ENCODE results near the gene SCP2. TPM values are rescaled to one million over a fixed set of nuclear protein-coding genes. Genes with fewer than 3 reads are reported as not detected.

The SCP2 gene
- total RNA-seq, 2 experiments from 2014 or later: 78.1 to 81.1 TPM

GRCh38 chr1:53086491-53087070 is 159.5 kb downstream of the SCP2 start:
- Mint-ChIP-seq H3K36me3 (no peaks in the 10 kb centered on the region), H3K4me1 (ENCODE audit: low read depth) (no peaks in the 10 kb centered on the region), H3K27ac (no peak overlapping the region), H3K27me3 (no peaks in the 10 kb centered on the region), H3K9me3 (no peaks in the 10 kb centered on the region), H3K4me3 (no peak overlapping the region)
- CTCF ChIA-PET: no interaction called here
- POLR2A ChIA-PET: no interaction called here
- intact Hi-C loops (cut with micrococcal nuclease): no loop called here
- no peak for DNase-seq

- intact Hi-C loops (cut with micrococcal nuclease): no loop called here
- Mint-ChIP-seq H3K4me1 (ENCODE audit: low read depth) (no peaks in the 10 kb centered on the region), H3K27ac (no peak overlapping the region), H3K36me3 (no peaks in the 10 kb centered on the region), H3K27me3 (no peaks in the 10 kb centered on the region), H3K4me3 (no peak overlapping the region), H3K9me3 (no peaks in the 10 kb centered on the region)
- CTCF ChIA-PET: no interaction called here
- POLR2A ChIA-PET: no interaction called here
- no peak for DNase-seq
Measured at GRCh38 chr1:53087332-53088285, 160.5 kb downstream of the SCP2 start.

GRCh38 chr1:53088616-53089300 is 161.7 kb downstream of the SCP2 start:
- Mint-ChIP-seq H3K9me3 (no peaks in the 10 kb centered on the region), H3K27ac (no peak overlapping the region), H3K36me3 (no peaks in the 10 kb centered on the region), H3K27me3 (no peaks in the 10 kb centered on the region), H3K4me1 (ENCODE audit: low read depth) (no peaks in the 10 kb centered on the region), H3K4me3 (no peak overlapping the region)
- POLR2A ChIA-PET: no interaction called here
- intact Hi-C loops (cut with micrococcal nuclease): no loop called here
- no peak for DNase-seq
- CTCF ChIA-PET: no interaction called here

DNA sequence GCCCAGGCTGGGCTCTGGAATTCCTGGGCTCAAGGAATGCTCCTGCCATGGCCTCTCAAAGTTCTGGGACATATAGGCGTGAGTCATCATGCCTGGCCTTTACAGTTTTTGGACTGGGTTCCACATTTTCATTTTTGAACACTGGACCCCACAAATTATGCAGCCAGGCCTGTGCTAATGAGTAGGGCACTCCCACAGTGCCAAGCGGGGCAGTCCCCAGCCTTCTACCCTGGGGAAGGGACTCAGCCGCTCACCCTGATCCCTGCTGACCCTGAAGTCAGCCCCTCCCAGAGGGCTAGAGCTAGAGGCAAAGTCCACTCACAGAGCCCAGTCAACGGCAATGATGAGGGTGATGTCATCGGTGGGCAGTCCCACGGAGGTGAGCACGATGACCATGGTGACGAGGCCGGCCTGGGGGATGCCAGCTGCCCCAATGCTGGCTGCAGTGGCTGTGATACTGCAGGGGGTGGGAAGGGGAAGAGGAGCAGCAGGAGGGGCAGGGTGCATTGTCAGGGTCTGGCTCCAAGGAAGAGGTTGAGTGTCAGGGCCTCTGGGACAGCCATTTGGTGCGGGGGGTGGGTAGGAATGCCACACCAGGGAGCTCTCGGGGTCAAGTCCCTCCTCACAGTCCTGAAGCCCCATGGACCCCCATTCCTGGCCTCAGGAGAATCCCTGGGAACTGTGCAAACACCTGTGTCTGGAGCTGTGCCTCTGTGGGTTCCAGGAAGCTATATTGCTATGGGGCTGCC is 162.6 kb downstream of the SCP2 start:
- H3K4me3 Mint-ChIP-seq: no peak overlapping the region
- DNase-seq: no peak
- POLR2A ChIA-PET: no interaction called here
- intact Hi-C loops (cut with micrococcal nuclease): no loop called here
- CTCF ChIA-PET: no interaction called here
- no peaks in the 10 kb centered on the region for H3K27me3 Mint-ChIP-seq
- no peaks in the 10 kb centered on the region for H3K36me3 Mint-ChIP-seq
- H3K4me1 Mint-ChIP-seq (ENCODE audit: low read depth): no peaks in the 10 kb centered on the region
- H3K27ac Mint-ChIP-seq: no peak overlapping the region
- H3K9me3 Mint-ChIP-seq: no peaks in the 10 kb centered on the region

DNA sequence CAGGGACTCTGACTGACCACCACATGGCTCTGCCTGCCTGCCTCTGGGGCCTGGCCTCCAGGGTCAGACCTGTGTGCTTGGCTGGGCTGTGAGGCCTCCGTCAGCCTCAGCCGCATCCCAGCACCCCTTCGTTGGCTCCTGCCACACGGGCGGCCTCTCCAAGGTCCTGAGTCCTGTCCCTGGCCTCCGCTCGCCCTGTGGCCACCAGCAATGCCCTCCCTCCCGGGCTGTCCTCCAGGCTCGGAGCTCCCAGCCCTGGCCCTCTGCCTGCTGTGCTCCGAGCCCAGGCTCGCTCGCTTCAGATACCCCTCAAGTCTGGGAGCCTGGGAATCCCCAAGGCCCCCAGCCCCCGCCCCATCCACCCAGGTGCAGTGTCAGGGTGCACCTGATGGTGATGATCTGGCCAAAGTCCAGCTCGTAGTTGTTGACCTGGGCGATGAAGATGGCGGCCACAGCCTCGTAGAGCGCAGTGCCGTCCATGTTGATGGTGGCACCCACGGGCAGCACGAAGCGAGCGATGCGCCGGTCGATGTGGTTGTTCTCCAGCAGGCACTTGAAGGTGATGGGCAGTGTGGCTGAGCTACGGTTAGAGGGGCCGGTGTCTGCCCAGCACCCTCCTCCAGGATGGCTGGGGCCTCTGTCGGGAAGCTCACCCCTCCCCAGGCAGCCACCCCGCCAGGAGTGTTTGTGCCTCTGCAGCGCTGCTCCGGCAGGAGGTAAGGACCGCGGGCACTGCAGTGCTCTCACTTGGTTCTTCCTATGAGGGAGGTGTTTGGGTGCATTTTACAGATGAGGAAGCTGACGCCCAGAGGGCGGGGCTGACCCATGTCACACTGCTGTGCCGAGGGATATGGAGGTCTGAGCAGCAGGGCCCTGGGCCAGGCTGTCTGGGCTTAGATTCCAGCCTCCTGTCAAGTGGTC is 163.4 kb downstream of the SCP2 start:
- no peaks in the 10 kb centered on the region for H3K9me3 Mint-ChIP-seq
- no peaks in the 10 kb centered on the region for H3K36me3 Mint-ChIP-seq
- H3K27ac Mint-ChIP-seq: no peak overlapping the region
- no peak overlapping the region for H3K4me3 Mint-ChIP-seq
- intact Hi-C loops (cut with micrococcal nuclease): no loop called here
- no peak for DNase-seq
- no peaks in the 10 kb centered on the region for H3K4me1 Mint-ChIP-seq (ENCODE audit: low read depth)
- no peaks in the 10 kb centered on the region for H3K27me3 Mint-ChIP-seq
- ChIA-PET POLR2A (no interaction called here), CTCF (no interaction called here)

DNA sequence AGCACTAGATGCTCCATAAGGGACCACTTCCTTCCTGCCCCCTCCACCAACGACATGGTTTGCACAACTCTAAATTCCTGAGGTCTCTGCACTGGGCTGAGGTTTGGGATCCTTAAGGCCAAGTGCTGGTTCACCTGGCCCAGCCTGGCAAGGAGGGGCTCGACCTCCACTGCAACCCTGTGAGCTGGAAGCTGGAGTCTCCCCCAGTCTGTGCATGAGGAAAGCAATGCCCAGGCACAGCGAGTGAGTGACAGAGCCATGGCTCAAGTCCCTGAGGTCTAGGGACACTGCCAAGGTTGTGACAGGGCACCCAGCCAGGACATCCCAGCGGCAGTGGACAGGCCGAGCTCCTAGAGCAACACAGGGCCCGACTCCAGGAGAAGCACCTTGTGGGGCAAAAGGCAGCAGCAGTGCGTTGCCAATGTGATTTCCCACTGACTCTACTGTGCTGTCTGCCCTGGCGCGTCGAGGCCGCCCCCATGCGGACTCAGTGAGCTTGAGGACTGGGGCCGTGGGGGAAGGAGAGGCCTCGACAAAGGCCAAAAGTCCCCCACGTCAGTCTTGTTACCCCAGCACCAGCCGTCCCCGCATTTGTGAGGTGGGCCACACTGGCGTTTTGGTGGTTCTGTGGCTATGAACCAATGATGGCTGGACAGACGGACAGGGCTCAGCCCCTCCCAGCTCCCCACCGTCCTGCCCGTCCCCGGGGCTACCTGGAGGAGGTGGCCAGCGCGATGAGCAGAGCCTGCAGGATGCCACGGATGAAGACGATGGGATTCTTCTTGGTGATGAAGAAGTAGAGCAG is 165.0 kb downstream of the SCP2 start:
- no peak for DNase-seq
- ChIA-PET CTCF (no interaction called here), POLR2A (no interaction called here)
- H3K9me3 Mint-ChIP-seq: no peaks in the 10 kb centered on the region
- no peak overlapping the region for H3K27ac Mint-ChIP-seq
- H3K36me3 Mint-ChIP-seq: no peaks in the 10 kb centered on the region
- H3K4me1 Mint-ChIP-seq (ENCODE audit: low read depth): no peaks in the 10 kb centered on the region
- no peaks in the 10 kb centered on the region for H3K27me3 Mint-ChIP-seq
- H3K4me3 Mint-ChIP-seq: no peak overlapping the region
- intact Hi-C loops (cut with micrococcal nuclease): no loop called here

- Mint-ChIP-seq H3K9me3 (no peaks in the 10 kb centered on the region), H3K36me3 (no peaks in the 10 kb centered on the region), H3K4me3 (no peak overlapping the region), H3K4me1 (ENCODE audit: low read depth) (no peaks in the 10 kb centered on the region), H3K27ac (no peak overlapping the region), H3K27me3 (no peaks in the 10 kb centered on the region)
- intact Hi-C loops (cut with micrococcal nuclease): no loop called here
- POLR2A ChIA-PET: interaction anchor here (0.5 kb wide), 1 partner anchor 664 kb away, joined by 3 read pairs; no protein-coding TSS in a partner anchor
- CTCF ChIA-PET: no interaction called here
- DNase-seq: no peak
Measured at GRCh38 chr1:53092659-53093450, 165.8 kb downstream of the SCP2 start.

DNA sequence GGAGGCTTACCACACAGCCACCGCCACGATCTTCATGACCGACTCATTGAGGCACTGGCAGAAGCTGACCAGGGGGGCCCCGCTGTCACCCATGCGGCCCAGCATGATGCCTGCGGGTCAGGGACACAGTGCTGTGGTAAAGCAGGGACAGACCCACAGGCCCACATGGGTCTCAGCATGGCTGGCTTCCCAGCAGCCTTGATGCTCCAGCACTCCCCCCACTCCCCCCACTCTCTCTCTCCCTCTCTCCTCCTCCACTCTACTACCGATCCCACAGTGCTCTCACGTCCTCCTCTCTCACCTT is 166.3 kb downstream of the SCP2 start:
- intact Hi-C loops (cut with micrococcal nuclease): no loop called here
- POLR2A ChIA-PET: interaction anchor here (0.5 kb wide), 1 partner anchor 665 kb away, joined by 3 read pairs; no protein-coding TSS in a partner anchor
- DNase-seq: no peak
- Mint-ChIP-seq H3K36me3 (no peaks in the 10 kb centered on the region), H3K27ac (no peak overlapping the region), H3K4me3 (no peak overlapping the region), H3K4me1 (ENCODE audit: low read depth) (no peaks in the 10 kb centered on the region), H3K27me3 (no peaks in the 10 kb centered on the region), H3K9me3 (no peaks in the 10 kb centered on the region)
- CTCF ChIA-PET: no interaction called here

DNA sequence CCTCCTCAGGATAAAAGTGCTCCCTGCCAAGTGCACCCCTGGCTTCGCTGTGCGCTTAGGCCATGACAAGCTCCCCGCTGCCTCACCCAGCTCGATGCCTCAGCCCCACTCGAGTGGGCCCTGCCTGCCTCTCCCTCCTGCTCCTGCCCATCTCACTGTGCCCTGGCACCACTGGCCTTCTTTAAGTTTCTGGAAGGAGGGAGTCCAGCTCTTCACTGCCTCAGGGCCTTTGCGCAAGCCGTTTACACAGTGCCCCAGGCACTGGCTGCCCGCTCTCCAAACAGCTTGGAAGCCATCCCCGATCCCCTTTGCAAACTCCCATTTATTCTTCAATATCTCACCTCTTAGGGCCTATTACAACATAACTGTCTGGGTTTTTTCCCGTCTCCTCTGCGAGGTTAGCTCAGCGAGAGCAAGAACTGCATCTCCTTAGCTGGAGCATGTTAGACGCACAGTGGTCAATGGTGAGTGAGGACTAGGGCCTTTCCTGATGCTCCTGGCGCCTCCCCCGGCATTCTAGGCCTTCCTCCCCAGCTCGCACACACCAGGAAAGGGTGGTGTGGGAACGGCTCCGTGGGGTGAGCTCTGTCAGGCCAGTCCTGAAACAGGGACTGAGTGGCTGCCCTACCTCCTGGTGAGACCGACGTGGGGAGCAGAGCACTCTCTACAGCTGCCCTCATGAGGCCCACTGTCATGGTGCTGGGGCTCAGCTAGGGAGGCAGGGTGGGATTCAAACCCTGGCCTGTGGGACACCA is 166.9 kb downstream of the SCP2 start:
- intact Hi-C loops (cut with micrococcal nuclease): no loop called here
- CTCF ChIA-PET: no interaction called here
- Mint-ChIP-seq H3K4me1 (ENCODE audit: low read depth) (no peaks in the 10 kb centered on the region), H3K27ac (no peak overlapping the region), H3K4me3 (no peak overlapping the region), H3K36me3 (no peaks in the 10 kb centered on the region), H3K9me3 (no peaks in the 10 kb centered on the region), H3K27me3 (no peaks in the 10 kb centered on the region)
- no peak for DNase-seq
- POLR2A ChIA-PET: no interaction called here

DNA sequence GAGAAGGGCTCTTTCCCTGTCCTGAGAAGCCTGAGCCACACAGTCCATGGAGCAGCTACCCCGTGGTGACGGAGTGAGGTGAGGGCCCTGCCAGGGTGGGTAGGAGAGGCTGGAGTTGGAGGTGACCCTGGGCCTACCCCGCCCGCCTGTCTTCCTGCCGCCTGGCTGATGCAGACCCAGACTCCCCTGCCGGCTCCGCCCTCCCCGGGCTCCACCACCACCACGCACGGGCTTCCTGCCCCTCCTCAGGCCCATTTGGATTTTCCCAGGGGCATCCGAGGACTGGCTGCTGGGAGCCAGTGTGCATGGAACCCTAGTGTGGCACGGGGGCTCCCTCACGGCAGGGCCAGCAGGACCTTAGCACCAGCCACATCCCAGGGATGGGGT is 167.4 kb downstream of the SCP2 start:
- ChIA-PET POLR2A (no interaction called here), CTCF (no interaction called here)
- intact Hi-C loops (cut with micrococcal nuclease): no loop called here
- no peak overlapping the region for H3K4me3 Mint-ChIP-seq
- no peaks in the 10 kb centered on the region for H3K27me3 Mint-ChIP-seq
- no peaks in the 10 kb centered on the region for H3K9me3 Mint-ChIP-seq
- no peak overlapping the region for H3K27ac Mint-ChIP-seq
- no peak for DNase-seq
- H3K36me3 Mint-ChIP-seq: no peaks in the 10 kb centered on the region
- H3K4me1 Mint-ChIP-seq (ENCODE audit: low read depth): no peaks in the 10 kb centered on the region

All from activated CD4-positive, alpha-beta memory T cell treated with anti-CD3 and anti-CD28 coated beads for 36 hours (primary cell).